Spleen (tissue), 11 donors: ENCODE measurements around the gene KIAA1210. TPM values are rescaled to one million over a fixed set of nuclear protein-coding genes. Genes with fewer than 3 reads are reported as not detected.

Experiments used
- DNase-seq: peaks from one replicate; pipeline ENCODE4 v3.0.0-alpha.2; 2020
- H3K27ac ChIP-seq, 8 donors: fragments of 200-600 bp; sonication (generic) in 7 of 8; 1 replicate in 4 of 8; 2 replicates in 4 of 8; pipeline versions ENCODE4 v1.5.0 to v1.8.0; 2016 to 2021; ENCODE audit warnings: inconsistent platforms in 4 of 8, mild to moderate bottlenecking in 4 of 8, moderate library complexity in 1 of 8
- H3K27me3 ChIP-seq, 7 donors: fragments of 200-600 bp; sonication (generic) in 6 of 7; replicated peaks in 1 of 7; 1 replicate in 4 of 7; 2 replicates in 3 of 7; pipeline versions ENCODE4 v1.5.0 to v1.8.0; 2016 to 2021; ENCODE audit warnings: inconsistent platforms in 3 of 7, mild to moderate bottlenecking in 1 of 7
- H3K36me3 ChIP-seq, 6 donors: fragments of 200-600 bp; sonication (generic) in 5 of 6; 1 replicate in 4 of 6; 2 replicates in 2 of 6; pipeline versions ENCODE4 v1.5.0 to v1.8.0; 2016 to 2021; ENCODE audit warnings: inconsistent platforms in 2 of 6
- H3K4me1 ChIP-seq, 6 donors: fragments of 200-600 bp; sonication (generic) in 5 of 6; 1 replicate in 3 of 6; 2 replicates in 3 of 6; pipeline versions ENCODE4 v1.5.0 to v1.8.0; 2016 to 2021; ENCODE audit warnings: inconsistent platforms in 3 of 6
- H3K4me3 ChIP-seq, 8 donors: fragments of 200-600 bp; sonication (generic) in 7 of 8; 1 replicate in 4 of 8; 2 replicates in 4 of 8; pipeline versions ENCODE4 v1.5.0 to v1.8.0; 2016 to 2021; ENCODE audit warnings: inconsistent platforms in 4 of 8, mild to moderate bottlenecking in 4 of 8, moderate library complexity in 2 of 8
- H3K9me3 ChIP-seq, 8 donors: fragments of 200-600 bp; sonication (generic) in 7 of 8; 1 replicate in 4 of 8; 2 replicates in 4 of 8; pipeline versions ENCODE4 v1.5.0 to v1.8.0; 2016 to 2021; ENCODE audit warnings: inconsistent platforms in 4 of 8
- POLR2A ChIP-seq, 3 donors: fragments of 450-650 bp; IDR thresholded peaks; one replicate each; pipeline ENCODE4 v1.5.1; 2017; ENCODE audit warnings: antibody characterized with exemption in 3 of 3, mild to moderate bottlenecking in 1 of 3
- POLR2AphosphoS5 ChIP-seq, 3 donors: sonication (generic); formaldehyde crosslinking; IDR thresholded peaks; one replicate each; pipeline ENCODE4 v1.5.1; 2017; ENCODE audit warnings: antibody characterized with exemption in 3 of 3
- WGBS, 5 donors: extraction: QIAGEN DNeasy Blood & Tissue Kit in 3 of 5; methylation state at CpG; one replicate each; pipeline versions ENCODE4 v1.1.5 to v1.1.7; 2013 to 2018; 5-methylcytosine and 5-hydroxymethylcytosine counted together
- intact Hi-C: fragments of 100-400 bp; cut with DNase I; formaldehyde crosslinking; loops from one replicate; pipeline ENCODE4 v1.15.0; 2023; ENCODE audit warnings: low total_unique reads
- polyA plus RNA-seq, 3 donors: library from polyadenylated mRNA; stranded (reverse); fragments of 200-250 nt; gene quantifications; one replicate each; pipeline ENCODE4 v1.2.1, GENCODE V29; 2013
- total RNA-seq, 7 donors: library from RNA; depleted of rRNA in 3 of 7; stranded (reverse); fragments of >200 nt in 3 of 7; fragmentation: NEBNext Ultra II Directional in 4 of 7; extraction: Animal tissue kit (Norgen Biotek cat#: 25700) in 4 of 7; gene quantifications; one replicate each; pipeline versions ENCODE4 v1.1.0 to v1.2.1, GENCODE V29; 2016 to 2021
- TF ChIP-seq, protein P1 (sequence below), 11 experiments: fragments of 200-600 bp in 7 of 11; fragments of 450-650 bp in 4 of 11; sonication (generic) in 4 of 11; IDR thresholded peaks in 8 of 11; conservative IDR thresholded peaks in 3 of 11; 1 replicate in 7 of 11; 2 replicates in 4 of 11; pipeline versions ENCODE4 v1.4.0 to v1.8.0; 2016 to 2021; ENCODE audit warnings: antibody characterized with exemption in 11 of 11, inconsistent platforms in 4 of 11, mild to moderate bottlenecking in 1 of 11
- donor health status: healthy with polysubstance abuse.
- donor health status: DM: no; HTN: no; CAD: no; lungs with moderate emphysema.
- donor health status: DM: no; HTN: no; CAD: no.
- donor health status: Bipolar disorder and iron deficiency.
- donor health status: healthy.
- donor health status: DM: no; HTN: no; CAD: no.
- donor health status: DM: yes; HTN: yes; CAD: no.

The KIAA1210 gene
- total and polyA plus RNA-seq, 10 donors: not detected

DNA sequence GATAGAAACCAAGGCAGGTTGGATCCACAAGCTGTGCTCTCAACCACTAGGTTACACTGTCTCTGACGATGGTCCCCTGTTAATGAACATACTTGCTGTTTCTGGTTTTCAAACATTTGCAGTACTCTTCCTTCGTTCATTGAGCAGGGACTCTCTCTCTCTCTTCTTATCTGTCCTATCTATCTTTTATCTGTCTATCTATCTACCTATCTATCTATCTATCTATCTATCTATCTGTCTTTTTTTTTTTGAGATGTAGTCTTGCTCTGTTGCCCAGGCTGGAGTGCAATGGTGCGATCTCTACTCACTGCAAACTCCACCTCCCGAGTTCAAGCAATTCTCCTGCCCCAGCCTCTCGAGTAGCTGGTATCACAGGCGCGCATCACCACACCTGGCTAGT, 64.2 kb downstream of the KIAA1210 start:
- no peak for DNase-seq
- 75 to 94% (median 93%) methylated on average over 7 of the region's 7 CpGs for WGBS, 5 donors
- H3K27ac ChIP-seq: no peak overlapping the region

DNA sequence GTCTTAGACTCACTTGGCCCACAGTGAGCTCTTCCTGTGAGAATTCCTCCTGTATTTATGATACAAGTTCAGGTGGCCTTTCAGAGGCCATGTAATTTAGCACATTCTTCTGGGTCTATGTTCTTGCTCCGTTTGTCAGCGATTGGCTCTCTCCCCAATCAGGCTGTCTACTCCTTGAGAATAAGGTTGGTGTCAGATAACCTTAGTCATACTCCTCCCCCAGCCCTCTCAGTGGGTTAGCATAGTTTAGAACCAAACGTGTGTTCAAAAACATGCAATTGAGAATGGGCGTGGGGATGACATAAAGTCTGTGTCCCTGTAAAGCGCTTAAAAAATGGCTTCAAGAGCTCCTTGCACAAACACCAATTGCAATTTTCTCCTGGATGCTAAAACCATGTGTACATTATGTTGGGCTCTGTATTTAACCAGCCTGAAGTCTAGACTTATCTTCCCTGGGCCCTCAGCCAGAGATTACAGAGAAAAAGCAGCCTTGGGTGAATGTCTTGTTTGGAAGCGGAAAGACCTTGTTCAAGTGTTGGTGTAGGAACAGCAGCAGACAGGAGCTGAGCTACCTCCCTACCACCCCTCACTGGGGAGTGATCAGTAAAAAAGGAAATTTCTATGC, 64.8 kb downstream of the KIAA1210 start:
- no peak for DNase-seq
- intact Hi-C loops: no loop called here
- no peak overlapping the region for H3K4me3 ChIP-seq
- 76 to 92% (median 89%) methylated on average over 6 of the region's 6 CpGs for WGBS, 5 donors
- H3K36me3 ChIP-seq: no peaks in the 10 kb centered on the region
- TF ChIP-seq, protein P1, sequence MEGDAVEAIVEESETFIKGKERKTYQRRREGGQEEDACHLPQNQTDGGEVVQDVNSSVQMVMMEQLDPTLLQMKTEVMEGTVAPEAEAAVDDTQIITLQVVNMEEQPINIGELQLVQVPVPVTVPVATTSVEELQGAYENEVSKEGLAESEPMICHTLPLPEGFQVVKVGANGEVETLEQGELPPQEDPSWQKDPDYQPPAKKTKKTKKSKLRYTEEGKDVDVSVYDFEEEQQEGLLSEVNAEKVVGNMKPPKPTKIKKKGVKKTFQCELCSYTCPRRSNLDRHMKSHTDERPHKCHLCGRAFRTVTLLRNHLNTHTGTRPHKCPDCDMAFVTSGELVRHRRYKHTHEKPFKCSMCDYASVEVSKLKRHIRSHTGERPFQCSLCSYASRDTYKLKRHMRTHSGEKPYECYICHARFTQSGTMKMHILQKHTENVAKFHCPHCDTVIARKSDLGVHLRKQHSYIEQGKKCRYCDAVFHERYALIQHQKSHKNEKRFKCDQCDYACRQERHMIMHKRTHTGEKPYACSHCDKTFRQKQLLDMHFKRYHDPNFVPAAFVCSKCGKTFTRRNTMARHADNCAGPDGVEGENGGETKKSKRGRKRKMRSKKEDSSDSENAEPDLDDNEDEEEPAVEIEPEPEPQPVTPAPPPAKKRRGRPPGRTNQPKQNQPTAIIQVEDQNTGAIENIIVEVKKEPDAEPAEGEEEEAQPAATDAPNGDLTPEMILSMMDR (IDR thresholded peaks at IDR 0.05 in 8 of 11, conservative IDR thresholded peaks at IDR 0.05 in 3 of 11): no peak
- TF ChIP-seq POLR2A (IDR thresholded peaks at IDR 0.05) (no peak), POLR2AphosphoS5 (IDR thresholded peaks at IDR 0.05) (no peak)
- no peaks in the 10 kb centered on the region for H3K9me3 ChIP-seq
- H3K4me1 ChIP-seq: no peaks in the 10 kb centered on the region
- no peak overlapping the region for H3K27ac ChIP-seq
- peaks cover 0 to 13% (median 0%) of the 10 kb centered on the region in 7 donors for H3K27me3 ChIP-seq

More for the DNA sequence above, 64.2 kb downstream of the KIAA1210 start:
- H3K4me3 ChIP-seq: no peak overlapping the region
- no peaks in the 10 kb centered on the region for H3K4me1 ChIP-seq
- no peaks in the 10 kb centered on the region for H3K9me3 ChIP-seq
- H3K27me3 ChIP-seq: peaks cover 0 to 11% (median 0%) of the 10 kb centered on the region in 7 donors
- no peaks in the 10 kb centered on the region for H3K36me3 ChIP-seq
- TF ChIP-seq POLR2AphosphoS5 (IDR thresholded peaks at IDR 0.05): no peak
- TF ChIP-seq, protein P1 (IDR thresholded peaks at IDR 0.05 in 8 of 11, conservative IDR thresholded peaks at IDR 0.05 in 3 of 11): no peak
- no peak for TF ChIP-seq POLR2A (IDR thresholded peaks at IDR 0.05)
- intact Hi-C loops: no loop called here

DNA sequence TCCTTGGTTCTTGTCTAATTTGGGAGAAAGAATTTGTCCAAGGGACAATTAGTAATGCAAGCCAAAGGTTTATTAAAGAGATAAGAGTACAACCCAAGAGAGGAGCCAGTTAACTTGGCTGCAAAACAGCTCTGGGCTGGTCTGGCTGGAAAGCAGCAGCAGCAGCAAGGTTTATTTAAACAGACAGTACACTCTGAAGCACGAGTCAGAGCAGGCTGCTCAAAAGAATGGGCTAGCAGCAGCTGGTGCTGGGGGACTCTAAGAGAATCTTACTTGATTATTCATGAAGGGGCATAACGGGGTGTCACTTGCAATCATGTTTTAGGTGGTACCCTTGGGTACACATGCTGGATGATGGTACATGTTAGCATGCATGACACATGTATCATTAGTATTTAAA, 71.9 kb downstream of the KIAA1210 start:
- no peak for DNase-seq
- H3K27ac ChIP-seq: no peak overlapping the region
- no peak overlapping the region for H3K4me3 ChIP-seq
- H3K4me1 ChIP-seq: no peaks in the 10 kb centered on the region
- intact Hi-C loops: no loop called here
- H3K27me3 ChIP-seq: peaks cover 0 to 13% (median 0%) of the 10 kb centered on the region in 7 donors
- TF ChIP-seq POLR2A (IDR thresholded peaks at IDR 0.05) (no peak), POLR2AphosphoS5 (IDR thresholded peaks at IDR 0.05) (no peak)
- TF ChIP-seq, protein P1 (IDR thresholded peaks at IDR 0.05 in 8 of 11, conservative IDR thresholded peaks at IDR 0.05 in 3 of 11): no peak
- no peaks in the 10 kb centered on the region for H3K9me3 ChIP-seq
- H3K36me3 ChIP-seq: no peaks in the 10 kb centered on the region
- 46 to 91% (median 73%) methylated on average over 1 to 2 of the region's 2 CpGs for WGBS, 5 donors

DNA sequence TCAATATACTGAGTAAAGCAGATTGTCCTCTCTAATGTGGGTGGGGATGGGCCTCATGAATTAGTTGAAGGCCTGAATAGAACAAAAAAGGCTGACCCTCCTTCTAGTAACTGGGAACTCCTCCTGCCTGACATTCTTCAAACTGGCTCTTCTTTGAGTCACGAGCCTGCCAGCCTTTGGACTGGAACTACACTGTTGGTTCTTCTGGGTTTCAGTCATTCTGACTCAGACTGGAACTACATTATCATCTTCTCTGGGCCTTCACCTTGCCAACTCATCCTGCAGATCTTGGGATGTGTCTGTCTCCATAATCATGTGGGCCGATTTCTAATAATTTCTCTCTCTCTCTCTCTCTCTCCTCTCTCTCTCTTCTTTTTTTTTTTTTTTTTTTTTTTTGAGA, 81.7 kb downstream of the KIAA1210 start:
- Histone ChIP-seq H3K27me3 (no peaks in the 10 kb centered on the region), H3K36me3 (no peaks in the 10 kb centered on the region), H3K4me3 (no peak overlapping the region), H3K27ac (no peak overlapping the region), H3K9me3 (no peaks in the 10 kb centered on the region), H3K4me1 (peaks cover 0 to 1% (median 0%) of the 10 kb centered on the region in 6 donors)
- intact Hi-C loops: no loop called here
- no peak for TF ChIP-seq POLR2AphosphoS5 (IDR thresholded peaks at IDR 0.05)
- TF ChIP-seq, protein P1 (IDR thresholded peaks at IDR 0.05 in 8 of 11, conservative IDR thresholded peaks at IDR 0.05 in 3 of 11): no peak
- TF ChIP-seq POLR2A (IDR thresholded peaks at IDR 0.05): no peak
- no peak for DNase-seq
- 58 to 92% (median 83%) methylated on average over 2 of the region's 2 CpGs for WGBS, 5 donors
